DLD1 (cell line): Measurements from ENCODE around the gene HDAC5.

ENCODE experiments used
- in situ Hi-C: cut with HindIII; loops from 2 replicates; pipeline ENCODE4 v1.10.0; 2017; ENCODE audit warnings: low sequenced_read_pairs

The HDAC5 gene

GRCh38 chr17:44091200-44091997 is 32.0 kb downstream of the HDAC5 start:
- in situ Hi-C loops = no loop called here

GRCh38 chr17:44088254-44088653 is 35.2 kb downstream of the HDAC5 start:
- in situ Hi-C loops = no loop called here

GRCh38 chr17:44087319-44087718 is 36.1 kb downstream of the HDAC5 start:
- in situ Hi-C loops = no loop called here

- in situ Hi-C loops = no loop called here
These were observed 36.8 kb downstream of the HDAC5 start for GRCh38 chr17:44086364-44087311.

GRCh38 chr17:44085908-44086307 is 37.5 kb downstream of the HDAC5 start:
- in situ Hi-C loops = no loop called here

- in situ Hi-C loops = no loop called here
These were observed 38.5 kb downstream of the HDAC5 start for GRCh38 chr17:44084921-44085320.

- in situ Hi-C loops = no loop called here
These were observed 39.3 kb downstream of the HDAC5 start for GRCh38 chr17:44084131-44084538.

GRCh38 chr17:44083250-44083849 is 40.1 kb downstream of the HDAC5 start:
- in situ Hi-C loops = no loop called here

- in situ Hi-C loops = no loop called here
These were observed 41.0 kb downstream of the HDAC5 start for GRCh38 chr17:44082256-44082927.

GRCh38 chr17:44081681-44082080 is 41.8 kb downstream of the HDAC5 start:
- in situ Hi-C loops = no loop called here

GRCh38 chr17:44079877-44080821 is 43.3 kb downstream of the HDAC5 start:
- in situ Hi-C loops = no loop called here

- in situ Hi-C loops = no loop called here
These were observed 45.0 kb downstream of the HDAC5 start for GRCh38 chr17:44078412-44078811.

GRCh38 chr17:44077595-44077909 is 45.9 kb downstream of the HDAC5 start:
- in situ Hi-C loops = no loop called here

- in situ Hi-C loops = no loop called here
These were observed 46.5 kb downstream of the HDAC5 start for GRCh38 chr17:44076716-44077594.

GRCh38 chr17:44075598-44076293 is 47.7 kb downstream of the HDAC5 start:
- in situ Hi-C loops = no loop called here

GRCh38 chr17:44074911-44075285 is 48.5 kb downstream of the HDAC5 start:
- in situ Hi-C loops = no loop called here

- in situ Hi-C loops = no loop called here
These were observed 49.1 kb downstream of the HDAC5 start for GRCh38 chr17:44074231-44074910.

- in situ Hi-C loops = no loop called here
These were observed 51.7 kb downstream of the HDAC5 start for GRCh38 chr17:44071772-44072171.
